GM23248 (cell line): Measurements from ENCODE around the gene CCDC169. TPM values are rescaled to one million over a fixed set of nuclear protein-coding genes. Genes with fewer than 3 reads are reported as not detected.
A peak's percentile ranks its signal among the peaks of the same experiment; 100 is the strongest.

Source experiments
- DNase-seq: peaks from one replicate; pipeline ENCODE4 v3.0.0-alpha.2; 2015
- H2AFZ ChIP-seq: fragments of 200-600 bp; sonication (generic); 2 replicates; pipeline ENCODE4 v1.6.1; 2016; ENCODE audit warnings: antibody characterized with exemption
- H3F3A ChIP-seq: fragments of 200-600 bp; sonication (generic); 2 replicates; pipeline ENCODE4 v1.6.1; 2016; ENCODE audit warnings: mild to moderate bottlenecking, antibody characterized with exemption, mixed run types; ENCODE audit not compliant: insufficient read depth
- H3K27ac ChIP-seq: fragments of 200-600 bp; sonication (generic); 2 replicates; pipeline ENCODE4 v1.5.1; 2016; ENCODE audit warnings: mild to moderate bottlenecking
- H3K27me3 ChIP-seq: fragments of 200-600 bp; sonication (generic); replicated peaks from 2 replicates; pipeline ENCODE4 v1.6.1; 2016; ENCODE audit warnings: mild to moderate bottlenecking; ENCODE audit not compliant: insufficient read depth
- H3K36me3 ChIP-seq: fragments of 200-600 bp; sonication (generic); 2 replicates; pipeline ENCODE4 v1.6.1; 2016; ENCODE audit warnings: low read depth, mild to moderate bottlenecking
- H3K4me1 ChIP-seq: fragments of 200-600 bp; sonication (generic); 2 replicates; pipeline ENCODE4 v1.6.1; 2016; ENCODE audit warnings: mild to moderate bottlenecking; ENCODE audit not compliant: insufficient read depth
- H3K4me2 ChIP-seq: fragments of 200-600 bp; sonication (generic); one replicate; pipeline ENCODE4 v1.6.1; 2016; ENCODE audit warnings: mild to moderate bottlenecking; ENCODE audit not compliant: unreplicated experiment
- H3K4me3 ChIP-seq: fragments of 200-600 bp; sonication (generic); 2 replicates; pipeline ENCODE4 v1.5.1; 2016; ENCODE audit warnings: mild to moderate bottlenecking
- H3K79me2 ChIP-seq: fragments of 200-600 bp; sonication (generic); 2 replicates; pipeline ENCODE4 v1.6.1; 2016; ENCODE audit warnings: mild to moderate bottlenecking; ENCODE audit not compliant: insufficient read depth
- H3K9ac ChIP-seq: fragments of 200-600 bp; sonication (generic); 2 replicates; pipeline ENCODE4 v1.6.1; 2016; ENCODE audit warnings: mild to moderate bottlenecking
- H3K9me2 ChIP-seq: fragments of 200-600 bp; sonication (generic); 2 replicates; pipeline ENCODE4 v1.6.1; 2016; ENCODE audit warnings: mixed run types, mild to moderate bottlenecking, moderate library complexity; ENCODE audit not compliant: insufficient read depth
- H3K9me3 ChIP-seq: fragments of 200-600 bp; sonication (generic); one replicate; pipeline ENCODE4 v1.6.1; 2017; ENCODE audit warnings: low read depth
- H4K20me1 ChIP-seq: fragments of 200-600 bp; sonication (generic); 2 replicates; pipeline ENCODE4 v1.6.0; 2016; ENCODE audit not compliant: insufficient read depth
- EZH2 ChIP-seq: fragments of 200-600 bp; sonication (generic); IDR thresholded peaks from 2 replicates; pipeline ENCODE4 v1.6.1; 2018; ENCODE audit warnings: antibody characterized with exemption, mild to moderate bottlenecking; ENCODE audit not compliant: insufficient read depth, poor library complexity, severe bottlenecking
- EZH2phosphoT487 ChIP-seq: fragments of 200-600 bp; sonication (generic); IDR thresholded peaks from 2 replicates; pipeline ENCODE4 v1.6.1; 2018; ENCODE audit warnings: antibody characterized with exemption, moderate library complexity, mild to moderate bottlenecking, low read depth; ENCODE audit not compliant: insufficient read depth
- WGBS, 2 experiments: methylation state at CpG; one replicate each; pipeline ENCODE4 v1.1.6; 2015 to 2017; ENCODE audit warnings: low lambda C conversion rate in 2 of 2, low coverage in 1 of 2; ENCODE audit errors: missing lambda C conversion rate in 2 of 2; 5-methylcytosine and 5-hydroxymethylcytosine counted together
- in situ Hi-C: fragments of 300-500 bp; cut with MboI; formaldehyde crosslinking; loops from 2 replicates; pipeline ENCODE4 v1.15.0; 2020
- polyA plus RNA-seq: library from polyadenylated mRNA; unstranded; fragments of >200 nt; fragmentation: Nextera tagmentation; extraction: Ambion mirVana; gene quantifications from 2 replicates; pipeline ENCODE4 v1.2.1, GENCODE V29; 2016
- total RNA-seq: library from RNA; depleted of rRNA; stranded (reverse); fragments of >200 nt; shearing (Covaris generic); gene quantifications from 2 replicates; pipeline ENCODE4 v1.2.3, GENCODE V29; 2014

The CCDC169 gene
- total and polyA plus RNA-seq, 2 experiments from 2014 or later = 0.22 to 0.63 TPM

GRCh38 chr13:36344886-36345437, 47.3 kb upstream of the CCDC169 start:
- H3K4me1 ChIP-seq = peaks cover 42% of the 10 kb centered on the region
- no peak for TF ChIP-seq EZH2phosphoT487
- TF ChIP-seq EZH2 = no peak
- peak overlapping the region; percentile 92 for H3K4me2 ChIP-seq
- H4K20me1 ChIP-seq = 0 out of 2 replicates have a peak, but pooled peaks cover 3% of the 10 kb centered on the region
- H3K9ac ChIP-seq = peak overlapping the region; percentile 100
- H3K36me3 ChIP-seq = no peaks in the 10 kb centered on the region
- H3K9me3 ChIP-seq = no peaks in the 10 kb centered on the region
- no peak for DNase-seq
- H3F3A ChIP-seq = peaks cover 16% of the 10 kb centered on the region
- no peaks in the 10 kb centered on the region for H3K27me3 ChIP-seq
- in situ Hi-C loops = no loop called here
- H3K79me2 ChIP-seq = peaks cover 54% of the 10 kb centered on the region
- H2AFZ ChIP-seq = peak overlapping the region; percentile 70
- peak overlapping the region; percentile 93 for H3K4me3 ChIP-seq
- no peaks in the 10 kb centered on the region for H3K9me2 ChIP-seq
- 4 to 6% methylated on average over 14 of the region's 14 CpGs for WGBS, 2 experiments
- H3K27ac ChIP-seq = peak overlapping the region; percentile 100

GRCh38 chr13:36344173-36344572, 46.6 kb upstream of the CCDC169 start:
- H3K9ac ChIP-seq = peak overlapping the region; percentile 100
- H3K36me3 ChIP-seq = no peaks in the 10 kb centered on the region
- in situ Hi-C loops = no loop called here
- no peaks in the 10 kb centered on the region for H3K27me3 ChIP-seq
- peak overlapping the region; percentile 93 for H3K4me3 ChIP-seq
- WGBS, 2 experiments = 59 to 61% methylated on average over 6 of the region's 6 CpGs
- TF ChIP-seq EZH2 (no peak), EZH2phosphoT487 (no peak)
- H3K4me1 ChIP-seq = peaks cover 42% of the 10 kb centered on the region
- peak overlapping the region; percentile 92 for H3K4me2 ChIP-seq
- H3K9me3 ChIP-seq = no peaks in the 10 kb centered on the region
- H3F3A ChIP-seq = peaks cover 16% of the 10 kb centered on the region
- DNase-seq = peak; percentile 65
- peak overlapping the region; percentile 100 for H3K27ac ChIP-seq
- no peaks in the 10 kb centered on the region for H3K9me2 ChIP-seq
- H4K20me1 ChIP-seq = 0 out of 2 replicates have a peak, but pooled peaks cover 3% of the 10 kb centered on the region
- H2AFZ ChIP-seq = no peak overlapping the region
- H3K79me2 ChIP-seq = peaks cover 62% of the 10 kb centered on the region

GRCh38 chr13:36343766-36344165, 46.2 kb upstream of the CCDC169 start:
- no peaks in the 10 kb centered on the region for H3K9me2 ChIP-seq
- no peak for TF ChIP-seq EZH2phosphoT487
- TF ChIP-seq EZH2 = no peak
- no peak overlapping the region for H2AFZ ChIP-seq
- no peaks in the 10 kb centered on the region for H3K36me3 ChIP-seq
- H3F3A ChIP-seq = peaks cover 16% of the 10 kb centered on the region
- H3K79me2 ChIP-seq = peaks cover 66% of the 10 kb centered on the region
- H3K4me1 ChIP-seq = peaks cover 42% of the 10 kb centered on the region
- H3K9ac ChIP-seq = peak overlapping the region; percentile 100
- WGBS, 2 experiments = 92 to 98% methylated on average over 3 of the region's 3 CpGs
- in situ Hi-C loops = no loop called here
- H3K27ac ChIP-seq = peak overlapping the region; percentile 100
- H3K27me3 ChIP-seq = no peaks in the 10 kb centered on the region
- H3K4me3 ChIP-seq = peak overlapping the region; percentile 93
- no peak for DNase-seq
- no peaks in the 10 kb centered on the region for H3K9me3 ChIP-seq
- peaks cover 4% of the 10 kb centered on the region; the same call in 1 of the 2 replicates for H4K20me1 ChIP-seq
- peak overlapping the region; percentile 92 for H3K4me2 ChIP-seq

DNA sequence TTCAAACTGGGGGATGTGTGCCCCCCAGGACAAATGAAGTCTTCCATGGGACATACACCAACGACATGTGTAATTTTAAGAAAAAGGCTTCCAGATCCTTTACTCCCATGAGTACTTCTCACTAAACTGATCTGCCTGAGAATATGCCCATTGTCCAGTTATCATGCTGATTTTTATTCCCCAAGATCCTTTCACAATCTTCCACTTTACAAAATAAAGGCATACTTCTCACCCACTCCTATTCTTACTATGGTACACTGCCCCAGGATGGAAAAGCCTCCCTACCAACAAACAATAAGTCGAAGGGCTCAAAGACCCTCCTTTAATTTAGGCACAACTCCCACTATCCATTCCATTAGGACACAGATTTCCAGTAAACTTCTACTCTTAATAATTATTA, 45.1 kb upstream of the CCDC169 start:
- WGBS, 2 experiments = 93% methylated on average over 2 of the region's 2 CpGs
- Histone ChIP-seq H3K4me1 (peaks cover 42% of the 10 kb centered on the region), H3K36me3 (no peaks in the 10 kb centered on the region), H3K4me3 (no peak overlapping the region), H3K79me2 (peaks cover 76% of the 10 kb centered on the region), H3K27ac (no peak overlapping the region), H3K4me2 (no peak overlapping the region), H3K9me3 (no peaks in the 10 kb centered on the region), H3F3A (peaks cover 16% of the 10 kb centered on the region), H2AFZ (no peak overlapping the region), H3K9ac (no peak overlapping the region), H3K9me2 (no peaks in the 10 kb centered on the region), H4K20me1 (peaks cover 5% of the 10 kb centered on the region; the same call in 1 of the 2 replicates), H3K27me3 (no peaks in the 10 kb centered on the region)
- no peak for DNase-seq
- TF ChIP-seq EZH2 = no peak
- in situ Hi-C loops = no loop called here
